ENCODE data around the gene SDC3. TPM values are rescaled to one million over a fixed set of nuclear protein-coding genes. Genes with fewer than 3 reads are reported as not detected.

The SDC3 gene
- total and polyA plus RNA-seq, 2 of the 8 experiments (the other 6 are each of a cell fraction or from before 2014, with no cell fraction given) = 7.0 to 27.0 TPM

- TF ChIP-seq CEBPB (IDR thresholded peaks at IDR 0.05; ENCODE audit: low read depth, low read length) = no peak
- no peak for TF ChIP-seq BACH1 (IDR thresholded peaks at IDR 0.05; ENCODE audit: low read length)
- TF ChIP-seq ATF3 (IDR thresholded peaks at IDR 0.05; ENCODE audit: insufficient read depth, low read depth, low read length) = no peak
- TF ChIP-seq EZH2 (IDR thresholded peaks at IDR 0.05; ENCODE audit: low read depth, low read length, severe bottlenecking) = no peak
- TF ChIP-seq NANOG (IDR thresholded peaks at IDR 0.05; ENCODE audit: insufficient read depth, low read depth, low read length, poor library complexity, severe bottlenecking) = no peak
- no peak for TF ChIP-seq KDM5A (IDR thresholded peaks at IDR 0.05; ENCODE audit: low read length)
- no peak for TF ChIP-seq CHD7 (IDR thresholded peaks at IDR 0.05; ENCODE audit: insufficient replicate concordance, low read length)
- TF ChIP-seq SIRT6 (IDR thresholded peaks at IDR 0.05; ENCODE audit: low read length) = no peak
- no peak for TF ChIP-seq RFX5 (IDR thresholded peaks at IDR 0.05; ENCODE audit: borderline replicate concordance, low read depth, low read length)
Measured at GRCh38 chr1:30893776-30894507, 14.6 kb downstream of the SDC3 start (continued).
